Medulla oblongata (tissue), 1 donor: Measurements from ENCODE around the gene FURIN.
A peak's percentile ranks its signal among the peaks of the same experiment; 100 is the strongest.
"Not testable (repeated sequence)": the region's sequence is repeated elsewhere in the genome, so short reads cannot be mapped to it uniquely, and the experiment has no call there.

Experiments used
- DNase-seq: peaks from one replicate; pipeline ENCODE4 v3.0.0-alpha.2; 2015; ENCODE audit errors: extremely low spot score

Gene FURIN

GRCh38 chr15:90868261-90868689 is at the start of gene FURIN:
Gene FURIN, plus strand, starts transcription at chr15:90868588. Its CDS starts 7,153 bp downstream, at chr15:90875741.
- no peak for DNase-seq

GRCh38 chr15:90819390-90819789 is 49.0 kb upstream of the FURIN start:
- DNase-seq: no peak

DNA sequence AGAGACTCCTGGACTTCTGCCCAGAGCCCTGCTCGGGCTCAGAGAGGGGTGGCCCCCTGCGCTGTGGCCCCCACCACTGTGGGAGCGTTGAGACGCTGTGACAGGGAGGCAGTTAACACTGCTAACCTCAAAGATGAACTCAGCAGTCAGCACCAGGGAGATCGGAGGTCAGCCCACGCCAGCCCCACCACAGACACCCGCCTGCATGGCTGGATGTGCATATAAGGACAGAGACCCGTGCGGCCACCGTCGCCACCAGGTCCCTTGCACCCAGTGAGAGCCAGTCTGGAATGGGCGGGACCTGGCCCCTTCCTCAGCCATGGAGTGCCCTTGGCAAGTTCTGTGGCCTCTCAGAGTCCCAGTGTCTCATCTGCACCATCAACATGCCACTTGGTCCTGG is 48.5 kb upstream of the FURIN start:
- DNase-seq: no peak

GRCh38 chr15:90820481-90820880 is 47.9 kb upstream of the FURIN start:
- no peak for DNase-seq

- no peak for DNase-seq
Measured at GRCh38 chr15:90822204-90822955, 46.0 kb upstream of the FURIN start.

DNA sequence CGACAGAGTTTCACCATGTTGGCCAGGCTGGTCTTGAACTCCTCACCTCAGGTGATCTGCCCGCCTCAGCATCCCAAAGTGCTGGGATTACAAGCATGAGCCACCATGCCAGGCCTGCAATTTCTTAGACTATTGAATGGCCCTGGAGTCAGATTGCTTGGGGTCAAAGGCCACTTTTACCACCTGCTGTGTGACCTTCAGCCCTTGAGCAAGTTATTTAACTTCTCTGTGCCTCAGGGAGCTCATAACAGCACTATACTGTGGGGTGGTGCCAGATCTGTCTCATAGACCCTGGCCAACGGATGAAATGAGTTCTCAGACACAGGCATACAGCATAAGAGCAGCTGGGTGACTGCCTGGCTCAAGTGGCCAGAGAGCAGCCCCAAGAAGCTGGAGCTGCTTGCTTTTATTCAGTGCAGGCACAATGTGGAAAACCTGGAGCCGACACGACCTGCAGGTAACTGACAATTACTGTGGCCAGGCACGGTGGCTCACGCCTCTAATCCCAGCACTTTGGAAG is 44.9 kb upstream of the FURIN start:
- DNase-seq: no peak

- not testable (repeated sequence) for DNase-seq
Measured at GRCh38 chr15:90825115-90825899, 43.1 kb upstream of the FURIN start.

DNA sequence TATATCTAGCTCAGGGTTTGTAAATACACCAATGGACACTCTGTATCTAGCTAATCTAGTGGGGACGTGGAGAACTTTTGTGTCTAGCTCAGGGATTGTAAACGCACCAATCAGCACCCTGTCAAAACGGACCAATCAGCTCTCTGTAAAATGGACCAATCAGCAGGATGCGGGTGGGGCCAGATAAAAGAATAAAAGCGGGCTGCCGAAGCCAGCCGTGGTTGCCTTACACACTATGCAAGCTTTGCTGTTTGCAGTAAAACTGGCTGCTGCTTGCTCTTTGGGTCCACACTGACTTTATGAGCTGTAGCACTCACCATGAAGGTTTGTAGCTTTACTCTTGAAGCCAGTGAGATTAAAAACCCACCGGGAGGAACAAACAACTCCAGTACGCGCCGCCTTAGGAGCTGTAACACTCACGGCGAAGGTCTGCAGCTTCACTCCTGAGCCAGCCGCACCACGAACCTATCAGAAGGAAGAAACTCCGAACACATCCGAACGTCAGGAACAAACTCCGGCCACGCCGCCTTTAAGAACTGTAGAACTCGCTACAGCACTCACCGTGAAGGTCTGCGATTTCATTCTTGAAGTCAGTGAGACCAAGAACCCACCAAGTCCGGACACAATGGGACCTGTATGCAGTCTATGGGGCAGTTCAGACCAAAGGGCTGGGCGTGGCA is 42.0 kb upstream of the FURIN start:
- not testable (repeated sequence) for DNase-seq

DNA sequence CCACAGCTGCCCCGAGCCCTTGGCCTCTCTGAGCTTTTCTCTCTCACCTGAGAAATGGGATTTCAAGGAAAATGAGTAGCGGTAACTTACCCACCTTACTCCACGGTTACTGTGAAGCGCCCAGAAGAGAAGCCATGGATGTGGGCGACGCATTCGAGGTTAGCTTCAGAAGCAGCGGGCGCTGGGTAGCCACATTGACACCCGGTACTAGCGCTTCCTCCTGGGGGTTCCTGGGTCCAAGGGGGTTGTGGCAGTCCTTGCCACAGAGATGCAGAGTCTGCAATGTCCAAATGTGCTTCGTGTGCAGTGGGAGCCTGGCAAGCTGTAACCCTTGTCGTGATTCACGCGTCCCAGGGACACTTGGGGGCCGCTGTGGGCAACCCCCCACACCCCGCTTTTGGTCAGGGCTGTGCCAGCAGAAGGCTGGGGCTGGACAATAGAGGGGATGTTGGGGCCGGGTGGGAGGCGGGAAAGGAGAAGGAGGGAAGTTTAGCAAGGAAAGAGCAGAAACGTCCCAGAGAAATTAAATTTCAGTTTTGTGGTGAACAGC is 41.4 kb upstream of the FURIN start:
- no peak for DNase-seq

DNA sequence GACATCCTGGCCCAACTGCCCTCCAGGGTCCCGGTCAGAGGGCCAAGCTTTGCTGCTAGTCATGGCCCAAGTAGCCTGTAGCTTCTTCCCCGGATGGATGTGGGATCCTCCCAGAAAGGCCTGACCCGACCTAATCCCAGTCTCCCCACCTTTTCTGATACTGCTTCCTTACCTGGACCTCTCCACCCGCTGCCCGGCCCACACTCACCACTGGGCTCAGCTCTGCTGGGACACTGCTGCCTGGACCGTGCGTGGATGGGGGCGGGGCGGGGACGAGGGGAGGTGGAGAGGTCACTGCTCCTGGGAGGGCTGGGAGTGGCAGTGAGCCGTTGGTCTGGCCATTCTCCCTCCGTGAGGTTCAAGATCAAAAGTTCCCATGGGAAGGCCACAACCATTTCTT is 40.3 kb upstream of the FURIN start:
- no peak for DNase-seq

- DNase-seq: no peak
Measured at GRCh38 chr15:90829126-90829525, 39.3 kb upstream of the FURIN start.

DNA sequence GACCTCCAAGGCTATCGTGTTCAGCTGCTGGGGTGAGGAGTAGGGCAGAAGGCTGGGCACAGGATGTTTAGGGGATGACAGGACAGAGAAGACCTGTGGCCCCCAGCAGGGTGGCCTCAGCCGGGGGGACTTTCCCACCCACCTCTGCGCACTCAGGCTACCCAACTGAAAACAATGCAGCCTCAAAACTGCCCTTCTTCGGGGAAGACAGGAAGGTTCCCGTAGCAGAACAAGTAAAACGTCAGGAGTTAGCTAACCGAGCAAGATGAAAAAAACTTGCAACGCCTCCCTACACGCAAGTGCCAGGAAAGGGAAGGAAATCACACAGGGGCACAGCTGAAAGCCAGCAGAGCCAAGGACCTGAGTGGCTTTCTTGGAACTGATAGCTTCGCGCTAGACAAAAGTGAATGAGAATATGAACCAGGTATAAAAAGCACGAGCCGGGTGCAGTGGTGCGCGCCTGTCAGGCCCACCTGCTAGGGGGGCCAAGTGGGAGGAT is 38.4 kb upstream of the FURIN start:
- DNase-seq: peak; percentile 44

GRCh38 chr15:90834626-90835025 is 33.8 kb upstream of the FURIN start:
- no peak for DNase-seq

- DNase-seq: no peak
Measured at GRCh38 chr15:90836296-90836871, 32.0 kb upstream of the FURIN start.

DNA sequence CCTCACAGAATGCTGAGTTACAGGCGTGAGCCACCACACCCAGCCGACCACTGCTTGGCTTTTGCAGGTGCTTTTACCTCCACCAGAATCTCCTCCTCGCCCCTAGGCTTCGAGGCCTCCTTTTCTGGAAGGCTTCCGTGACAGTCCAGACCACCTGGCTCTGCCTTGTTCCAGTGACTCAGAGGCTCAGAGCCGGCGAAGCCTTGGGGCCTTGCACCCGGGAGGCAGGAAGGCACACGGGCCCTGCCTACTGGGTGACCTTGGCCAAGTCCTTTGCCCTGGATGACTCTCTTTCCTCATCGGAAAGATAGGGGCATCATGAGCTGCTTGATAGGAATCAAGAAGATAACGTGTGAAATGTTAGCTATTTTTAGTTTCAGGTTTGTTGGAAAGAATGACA is 31.3 kb upstream of the FURIN start:
- no peak for DNase-seq

DNA sequence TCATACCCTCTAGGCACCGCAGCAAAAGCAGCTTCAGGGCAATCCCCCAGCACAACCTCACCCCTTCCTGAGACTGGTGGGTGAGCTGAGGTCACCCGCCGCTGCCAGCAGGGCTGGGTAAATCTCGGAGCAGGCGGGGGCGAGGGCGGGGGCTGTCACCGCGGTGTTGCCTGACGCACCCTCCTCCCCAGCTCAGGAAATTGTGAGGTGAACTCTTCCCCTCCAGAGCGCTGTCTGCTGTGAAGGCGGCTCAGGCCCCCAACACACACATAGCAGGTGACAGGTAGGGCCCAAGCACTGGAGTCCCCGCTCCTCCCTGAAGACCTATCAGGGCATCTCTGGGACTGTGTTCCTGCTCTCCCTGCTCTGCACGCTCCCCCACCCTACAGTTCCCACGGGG is 30.2 kb upstream of the FURIN start:
- DNase-seq: no peak

DNA sequence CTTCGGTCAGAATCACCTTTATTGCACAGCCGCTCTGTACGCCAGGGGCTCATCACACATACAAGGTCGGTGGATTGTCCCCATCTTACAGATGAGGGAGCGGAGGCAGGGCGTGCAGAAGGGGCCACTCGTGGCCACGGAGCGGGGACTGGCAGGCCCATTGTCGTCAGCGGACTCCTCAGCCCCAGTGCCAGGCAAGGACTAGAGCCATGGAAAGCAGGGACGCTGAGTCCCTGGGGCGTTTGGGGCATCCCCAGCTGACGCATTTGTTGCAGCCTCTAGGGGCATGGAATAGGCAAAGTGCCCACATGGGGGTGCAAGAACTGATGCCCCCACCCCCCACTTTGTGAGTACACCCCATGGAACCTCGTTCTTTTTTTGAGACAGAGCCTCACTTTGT is 29.8 kb upstream of the FURIN start:
- DNase-seq: no peak

DNA sequence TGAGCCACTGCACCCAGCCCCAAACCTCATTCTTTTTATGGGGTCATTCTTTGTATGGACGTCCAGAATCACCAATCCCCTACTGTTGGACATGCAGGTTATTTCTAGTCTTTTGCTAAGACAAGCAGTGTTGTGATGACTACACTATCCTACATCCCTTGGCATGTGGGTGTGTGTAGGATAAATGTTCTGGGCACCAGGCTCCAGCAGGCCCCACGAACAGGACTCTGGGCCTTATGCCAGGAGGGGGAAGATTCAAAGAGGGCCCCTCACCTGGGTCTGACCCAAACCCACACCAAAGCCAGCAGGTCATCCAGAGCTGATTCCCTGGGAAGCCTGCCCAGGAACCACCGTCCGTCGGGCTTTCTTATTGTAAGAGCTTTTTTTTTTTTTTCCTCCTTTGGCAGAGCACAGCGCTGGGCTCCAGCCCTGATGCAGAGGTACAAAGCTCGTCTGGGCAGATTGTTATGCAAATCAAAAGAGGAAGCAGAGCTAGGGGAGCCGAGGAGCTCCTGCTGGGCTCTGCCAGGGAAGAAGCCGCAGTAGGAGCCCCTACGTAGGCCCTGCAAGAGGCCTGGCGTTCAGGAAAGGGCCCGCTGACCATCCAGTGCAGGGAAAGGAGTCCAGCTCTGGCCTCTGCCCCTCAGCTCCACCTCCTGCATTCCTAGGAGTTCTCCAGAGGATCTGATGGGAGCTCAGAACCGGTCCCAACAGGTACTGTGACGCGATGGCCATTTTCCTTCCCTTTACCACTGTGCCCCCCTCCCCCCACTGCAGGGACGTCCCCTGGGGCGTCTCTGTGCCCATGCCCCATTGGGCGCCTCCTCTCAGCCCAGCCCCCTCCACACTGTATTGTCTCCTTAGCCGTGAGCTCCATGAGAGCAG is 29.0 kb upstream of the FURIN start:
- DNase-seq: peak; percentile 38

- DNase-seq: peak; percentile 15
Measured at GRCh38 chr15:90840157-90840855, 28.1 kb upstream of the FURIN start.

GRCh38 chr15:90840954-90841353 is 27.4 kb upstream of the FURIN start:
- DNase-seq: no peak
